WTC11 (cell line): Measurements from ENCODE around the gene ACMSD.

Experiments
- AFF4 ChIP-seq: sonication (generic); formaldehyde crosslinking; IDR thresholded peaks from 2 replicates; pipeline ENCODE4 v1.8.1; 2023; ENCODE audit warnings: mild to moderate bottlenecking, missing genetic modification reagents, borderline replicate concordance
- ATF2 ChIP-seq: sonication (generic); formaldehyde crosslinking; IDR thresholded peaks from 2 replicates; pipeline ENCODE4 v1.8.1; 2022; ENCODE audit warnings: low read depth, missing genetic modification reagents, borderline replicate concordance
- CBFB ChIP-seq: sonication (generic); formaldehyde crosslinking; IDR thresholded peaks from 2 replicates; pipeline ENCODE4 v1.8.1; 2022; ENCODE audit warnings: mild to moderate bottlenecking, low read depth, missing genetic modification reagents
- CREM ChIP-seq: sonication (generic); formaldehyde crosslinking; IDR thresholded peaks from 2 replicates; pipeline ENCODE4 v1.8.1; 2022; ENCODE audit warnings: mild to moderate bottlenecking, missing genetic modification reagents, moderate library complexity
- IRF2 ChIP-seq: sonication (generic); formaldehyde crosslinking; IDR thresholded peaks from 2 replicates; pipeline ENCODE4 v1.8.0; 2022; ENCODE audit warnings: low read depth, missing genetic modification reagents, borderline replicate concordance
- KAT7 ChIP-seq: sonication (generic); formaldehyde crosslinking; IDR thresholded peaks from 2 replicates; pipeline ENCODE4 v1.8.1; 2023; ENCODE audit warnings: missing genetic modification reagents, mild to moderate bottlenecking, borderline replicate concordance
- RELA ChIP-seq: sonication (generic); formaldehyde crosslinking; IDR thresholded peaks from 2 replicates; pipeline ENCODE4 v1.8.1; 2022; ENCODE audit warnings: missing genetic modification reagents, mild to moderate bottlenecking, borderline replicate concordance
- TEAD4 ChIP-seq: sonication (generic); formaldehyde crosslinking; IDR thresholded peaks from 2 replicates; pipeline ENCODE4 v1.8.0; 2022; ENCODE audit warnings: mild to moderate bottlenecking, missing genetic modification reagents
- ZBTB21 ChIP-seq: sonication (generic); formaldehyde crosslinking; IDR thresholded peaks from 2 replicates; pipeline ENCODE4 v1.8.1; 2023; ENCODE audit warnings: mild to moderate bottlenecking, missing genetic modification reagents, borderline replicate concordance
- TF ChIP-seq, protein P1 (sequence below): fragments of 200-600 bp; IDR thresholded peaks from 2 replicates; pipeline ENCODE4 v1.8.0; 2022; ENCODE audit warnings: antibody characterized with exemption
- TF ChIP-seq, protein P2 (sequence below): sonication (generic); formaldehyde crosslinking; IDR thresholded peaks from 2 replicates; pipeline ENCODE4 v1.8.0; 2022; ENCODE audit warnings: mild to moderate bottlenecking, missing genetic modification reagents
- TF ChIP-seq, protein P3 (sequence below): sonication (generic); formaldehyde crosslinking; IDR thresholded peaks from 2 replicates; pipeline ENCODE4 v1.8.1; 2023; ENCODE audit warnings: mild to moderate bottlenecking, missing genetic modification reagents, moderate library complexity
- TF ChIP-seq, protein P4 (sequence below): fragments of 250-450 bp; sonication (Bioruptor Pico); IDR thresholded peaks from 2 replicates; pipeline ENCODE4 v1.8.0; 2021; ENCODE audit warnings: mild to moderate bottlenecking
- TF ChIP-seq, protein P5 (sequence below): sonication (generic); formaldehyde crosslinking; IDR thresholded peaks from 2 replicates; pipeline ENCODE4 v1.8.1; 2023; ENCODE audit warnings: mild to moderate bottlenecking, moderate library complexity, missing genetic modification reagents

GRCh38 chr2:134944975-134945374, 106.6 kb downstream of the ACMSD start:
- TF ChIP-seq CREM (CRISPR knock-in tag) (no peak), CBFB (CRISPR knock-in tag) (no peak), ZBTB21 (CRISPR knock-in tag) (no peak), RELA (no peak), TEAD4 (no peak), IRF2 (CRISPR knock-in tag) (no peak), KAT7 (CRISPR knock-in tag) (no peak), ATF2 (no peak), AFF4 (CRISPR knock-in tag) (no peak)
- TF ChIP-seq, protein P1, sequence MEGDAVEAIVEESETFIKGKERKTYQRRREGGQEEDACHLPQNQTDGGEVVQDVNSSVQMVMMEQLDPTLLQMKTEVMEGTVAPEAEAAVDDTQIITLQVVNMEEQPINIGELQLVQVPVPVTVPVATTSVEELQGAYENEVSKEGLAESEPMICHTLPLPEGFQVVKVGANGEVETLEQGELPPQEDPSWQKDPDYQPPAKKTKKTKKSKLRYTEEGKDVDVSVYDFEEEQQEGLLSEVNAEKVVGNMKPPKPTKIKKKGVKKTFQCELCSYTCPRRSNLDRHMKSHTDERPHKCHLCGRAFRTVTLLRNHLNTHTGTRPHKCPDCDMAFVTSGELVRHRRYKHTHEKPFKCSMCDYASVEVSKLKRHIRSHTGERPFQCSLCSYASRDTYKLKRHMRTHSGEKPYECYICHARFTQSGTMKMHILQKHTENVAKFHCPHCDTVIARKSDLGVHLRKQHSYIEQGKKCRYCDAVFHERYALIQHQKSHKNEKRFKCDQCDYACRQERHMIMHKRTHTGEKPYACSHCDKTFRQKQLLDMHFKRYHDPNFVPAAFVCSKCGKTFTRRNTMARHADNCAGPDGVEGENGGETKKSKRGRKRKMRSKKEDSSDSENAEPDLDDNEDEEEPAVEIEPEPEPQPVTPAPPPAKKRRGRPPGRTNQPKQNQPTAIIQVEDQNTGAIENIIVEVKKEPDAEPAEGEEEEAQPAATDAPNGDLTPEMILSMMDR, result no peak
- TF ChIP-seq, protein P2, sequence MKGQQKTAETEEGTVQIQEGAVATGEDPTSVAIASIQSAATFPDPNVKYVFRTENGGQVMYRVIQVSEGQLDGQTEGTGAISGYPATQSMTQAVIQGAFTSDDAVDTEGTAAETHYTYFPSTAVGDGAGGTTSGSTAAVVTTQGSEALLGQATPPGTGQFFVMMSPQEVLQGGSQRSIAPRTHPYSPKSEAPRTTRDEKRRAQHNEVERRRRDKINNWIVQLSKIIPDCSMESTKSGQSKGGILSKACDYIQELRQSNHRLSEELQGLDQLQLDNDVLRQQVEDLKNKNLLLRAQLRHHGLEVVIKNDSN (CRISPR knock-in tag), result no peak
- TF ChIP-seq, protein P3, sequence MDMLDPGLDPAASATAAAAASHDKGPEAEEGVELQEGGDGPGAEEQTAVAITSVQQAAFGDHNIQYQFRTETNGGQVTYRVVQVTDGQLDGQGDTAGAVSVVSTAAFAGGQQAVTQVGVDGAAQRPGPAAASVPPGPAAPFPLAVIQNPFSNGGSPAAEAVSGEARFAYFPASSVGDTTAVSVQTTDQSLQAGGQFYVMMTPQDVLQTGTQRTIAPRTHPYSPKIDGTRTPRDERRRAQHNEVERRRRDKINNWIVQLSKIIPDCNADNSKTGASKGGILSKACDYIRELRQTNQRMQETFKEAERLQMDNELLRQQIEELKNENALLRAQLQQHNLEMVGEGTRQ, result no peak
- TF ChIP-seq, protein P4, sequence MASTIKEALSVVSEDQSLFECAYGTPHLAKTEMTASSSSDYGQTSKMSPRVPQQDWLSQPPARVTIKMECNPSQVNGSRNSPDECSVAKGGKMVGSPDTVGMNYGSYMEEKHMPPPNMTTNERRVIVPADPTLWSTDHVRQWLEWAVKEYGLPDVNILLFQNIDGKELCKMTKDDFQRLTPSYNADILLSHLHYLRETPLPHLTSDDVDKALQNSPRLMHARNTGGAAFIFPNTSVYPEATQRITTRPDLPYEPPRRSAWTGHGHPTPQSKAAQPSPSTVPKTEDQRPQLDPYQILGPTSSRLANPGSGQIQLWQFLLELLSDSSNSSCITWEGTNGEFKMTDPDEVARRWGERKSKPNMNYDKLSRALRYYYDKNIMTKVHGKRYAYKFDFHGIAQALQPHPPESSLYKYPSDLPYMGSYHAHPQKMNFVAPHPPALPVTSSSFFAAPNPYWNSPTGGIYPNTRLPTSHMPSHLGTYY (CRISPR knock-in tag), result no peak
- TF ChIP-seq, protein P5, sequence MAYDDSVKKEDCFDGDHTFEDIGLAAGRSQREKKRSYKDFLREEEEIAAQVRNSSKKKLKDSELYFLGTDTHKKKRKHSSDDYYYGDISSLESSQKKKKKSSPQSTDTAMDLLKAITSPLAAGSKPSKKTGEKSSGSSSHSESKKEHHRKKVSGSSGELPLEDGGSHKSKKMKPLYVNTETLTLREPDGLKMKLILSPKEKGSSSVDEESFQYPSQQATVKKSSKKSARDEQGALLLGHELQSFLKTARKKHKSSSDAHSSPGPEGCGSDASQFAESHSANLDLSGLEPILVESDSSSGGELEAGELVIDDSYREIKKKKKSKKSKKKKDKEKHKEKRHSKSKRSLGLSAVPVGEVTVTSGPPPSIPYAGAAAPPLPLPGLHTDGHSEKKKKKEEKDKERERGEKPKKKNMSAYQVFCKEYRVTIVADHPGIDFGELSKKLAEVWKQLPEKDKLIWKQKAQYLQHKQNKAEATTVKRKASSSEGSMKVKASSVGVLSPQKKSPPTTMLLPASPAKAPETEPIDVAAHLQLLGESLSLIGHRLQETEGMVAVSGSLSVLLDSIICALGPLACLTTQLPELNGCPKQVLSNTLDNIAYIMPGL (CRISPR knock-in tag), result no peak
